ENCODE measurements around the gene DCAF4.
"Not testable (repeated sequence)": the region's sequence is repeated elsewhere in the genome, so short reads cannot be mapped to it uniquely, and the experiment has no call there.

DCAF4 gene

GRCh38 chr14:72945356-72946027 lies 19.2 kb downstream of the DCAF4 start:
- H3K27ac ChIP-seq (ENCODE audit: low read depth, low read length) = no peak overlapping the region
- no peaks in the 10 kb centered on the region for H3K9me3 ChIP-seq (ENCODE audit: control insufficient read depth in 5 of 5, low read length in 5 of 5)
- H3K36me3 ChIP-seq (ENCODE audit: control insufficient read depth in 5 of 5, insufficient read depth in 5 of 5, low read length in 5 of 5) = peaks cover 0 to 59% (median 52%) of the 10 kb centered on the region in 5 donors

GRCh38 chr14:72946491-72946890 lies 20.2 kb downstream of the DCAF4 start:
- no peaks in the 10 kb centered on the region for H3K9me3 ChIP-seq (ENCODE audit: control insufficient read depth in 5 of 5, low read length in 5 of 5)
- H3K4me3 ChIP-seq (ENCODE audit: low read depth in 1 of 5, low read length in 5 of 5) = no peak overlapping the region
- peaks cover 0 to 57% (median 48%) of the 10 kb centered on the region in 5 donors for H3K36me3 ChIP-seq (ENCODE audit: control insufficient read depth in 5 of 5, insufficient read depth in 5 of 5, low read length in 5 of 5)
- H3K4me1 ChIP-seq (ENCODE audit: control insufficient read depth in 5 of 5, insufficient read depth in 5 of 5, low read length in 5 of 5) = no peaks in the 10 kb centered on the region
- no peak overlapping the region for H3K27ac ChIP-seq (ENCODE audit: low read depth, low read length)
- H3K9ac ChIP-seq (ENCODE audit: low read length in 5 of 5) = no peak overlapping the region
- H3K27me3 ChIP-seq (ENCODE audit: control insufficient read depth in 5 of 5, insufficient read depth in 4 of 5, low read length in 5 of 5) = no peaks in the 10 kb centered on the region

More at GRCh38 chr14:72945356-72946027, 19.2 kb downstream of the DCAF4 start:
- Histone ChIP-seq H3K27me3 (ENCODE audit: control insufficient read depth in 5 of 5, insufficient read depth in 4 of 5, low read length in 5 of 5) (no peaks in the 10 kb centered on the region), H3K9ac (ENCODE audit: low read length in 5 of 5) (no peak overlapping the region), H3K4me1 (ENCODE audit: control insufficient read depth in 5 of 5, insufficient read depth in 5 of 5, low read length in 5 of 5) (no peaks in the 10 kb centered on the region), H3K4me3 (ENCODE audit: low read depth in 1 of 5, low read length in 5 of 5) (no peak overlapping the region)

- no peaks in the 10 kb centered on the region for H3K9me3 ChIP-seq (ENCODE audit: control insufficient read depth in 5 of 5, low read length in 5 of 5)
- no peaks in the 10 kb centered on the region for H3K27me3 ChIP-seq (ENCODE audit: control insufficient read depth in 5 of 5, insufficient read depth in 4 of 5, low read length in 5 of 5)
- peaks cover 0 to 55% (median 43%) of the 10 kb centered on the region in 5 donors for H3K36me3 ChIP-seq (ENCODE audit: control insufficient read depth in 5 of 5, insufficient read depth in 5 of 5, low read length in 5 of 5)
- no peaks in the 10 kb centered on the region for H3K4me1 ChIP-seq (ENCODE audit: control insufficient read depth in 5 of 5, insufficient read depth in 5 of 5, low read length in 5 of 5)
- no peak overlapping the region for H3K4me3 ChIP-seq (ENCODE audit: low read depth in 1 of 5, low read length in 5 of 5)
- no peak overlapping the region for H3K9ac ChIP-seq (ENCODE audit: low read length in 5 of 5)
- H3K27ac ChIP-seq (ENCODE audit: low read depth, low read length) = no peak overlapping the region
Measured at GRCh38 chr14:72947366-72948160, 21.3 kb downstream of the DCAF4 start.

GRCh38 chr14:72948481-72949138 lies 22.3 kb downstream of the DCAF4 start:
- Histone ChIP-seq H3K27me3 (ENCODE audit: control insufficient read depth in 5 of 5, insufficient read depth in 4 of 5, low read length in 5 of 5) (no peaks in the 10 kb centered on the region), H3K36me3 (ENCODE audit: control insufficient read depth in 5 of 5, insufficient read depth in 5 of 5, low read length in 5 of 5) (peaks cover 0 to 45% (median 33%) of the 10 kb centered on the region in 5 donors), H3K4me3 (ENCODE audit: low read depth in 1 of 5, low read length in 5 of 5) (no peak overlapping the region), H3K27ac (ENCODE audit: low read depth, low read length) (no peak overlapping the region), H3K9ac (ENCODE audit: low read length in 5 of 5) (no peak overlapping the region), H3K4me1 (ENCODE audit: control insufficient read depth in 5 of 5, insufficient read depth in 5 of 5, low read length in 5 of 5) (no peaks in the 10 kb centered on the region), H3K9me3 (ENCODE audit: control insufficient read depth in 5 of 5, low read length in 5 of 5) (no peaks in the 10 kb centered on the region)

GRCh38 chr14:72952171-72952570 lies 25.9 kb downstream of the DCAF4 start:
- Histone ChIP-seq H3K9me3 (ENCODE audit: control insufficient read depth in 5 of 5, low read length in 5 of 5) (no peaks in the 10 kb centered on the region), H3K4me3 (ENCODE audit: low read depth in 1 of 5, low read length in 5 of 5) (no peak overlapping the region), H3K9ac (ENCODE audit: low read length in 5 of 5) (no peak overlapping the region), H3K27me3 (ENCODE audit: control insufficient read depth in 5 of 5, insufficient read depth in 4 of 5, low read length in 5 of 5) (no peaks in the 10 kb centered on the region), H3K36me3 (ENCODE audit: control insufficient read depth in 5 of 5, insufficient read depth in 5 of 5, low read length in 5 of 5) (peaks cover under 1 to 42% (median 39%) of the 10 kb centered on the region in 5 donors), H3K27ac (ENCODE audit: low read depth, low read length) (no peak overlapping the region), H3K4me1 (ENCODE audit: control insufficient read depth in 5 of 5, insufficient read depth in 5 of 5, low read length in 5 of 5) (no peaks in the 10 kb centered on the region)

GRCh38 chr14:72956741-72957140 lies 30.5 kb downstream of the DCAF4 start:
- not testable (repeated sequence) for H3K27ac ChIP-seq (ENCODE audit: low read depth, low read length); H3K4me1 ChIP-seq (ENCODE audit: control insufficient read depth in 5 of 5, insufficient read depth in 5 of 5, low read length in 5 of 5); H3K9ac ChIP-seq (ENCODE audit: low read length in 5 of 5); H3K4me3 ChIP-seq (ENCODE audit: low read depth in 1 of 5, low read length in 5 of 5); H3K9me3 ChIP-seq (ENCODE audit: control insufficient read depth in 5 of 5, low read length in 5 of 5); H3K27me3 ChIP-seq (ENCODE audit: control insufficient read depth in 5 of 5, insufficient read depth in 4 of 5, low read length in 5 of 5)
- H3K36me3 ChIP-seq (ENCODE audit: control insufficient read depth in 5 of 5, insufficient read depth in 5 of 5, low read length in 5 of 5) = peaks cover 11 to 72% (median 59%) of the 10 kb centered on the region in 5 donors

GRCh38 chr14:72957213-72957612 lies 30.9 kb downstream of the DCAF4 start:
- Histone ChIP-seq H3K27me3 (ENCODE audit: control insufficient read depth in 5 of 5, insufficient read depth in 4 of 5, low read length in 5 of 5) (no peaks in the 10 kb centered on the region), H3K9ac (ENCODE audit: low read length in 5 of 5) (no peak overlapping the region), H3K27ac (ENCODE audit: low read depth, low read length) (no peak overlapping the region), H3K9me3 (ENCODE audit: control insufficient read depth in 5 of 5, low read length in 5 of 5) (no peaks in the 10 kb centered on the region), H3K4me1 (ENCODE audit: control insufficient read depth in 5 of 5, insufficient read depth in 5 of 5, low read length in 5 of 5) (no peaks in the 10 kb centered on the region), H3K4me3 (ENCODE audit: low read depth in 1 of 5, low read length in 5 of 5) (no peak overlapping the region), H3K36me3 (ENCODE audit: control insufficient read depth in 5 of 5, insufficient read depth in 5 of 5, low read length in 5 of 5) (peaks cover 11 to 69% (median 56%) of the 10 kb centered on the region in 5 donors)

GRCh38 chr14:72958548-72958947 lies 32.3 kb downstream of the DCAF4 start:
- H3K9ac ChIP-seq (ENCODE audit: low read length in 5 of 5) = no peak overlapping the region
- no peaks in the 10 kb centered on the region for H3K27me3 ChIP-seq (ENCODE audit: control insufficient read depth in 5 of 5, insufficient read depth in 4 of 5, low read length in 5 of 5)
- H3K36me3 ChIP-seq (ENCODE audit: control insufficient read depth in 5 of 5, insufficient read depth in 5 of 5, low read length in 5 of 5) = peaks cover 11 to 67% (median 54%) of the 10 kb centered on the region in 5 donors
- H3K9me3 ChIP-seq (ENCODE audit: control insufficient read depth in 5 of 5, low read length in 5 of 5) = no peaks in the 10 kb centered on the region
- no peak overlapping the region for H3K4me3 ChIP-seq (ENCODE audit: low read depth in 1 of 5, low read length in 5 of 5)
- no peak overlapping the region for H3K27ac ChIP-seq (ENCODE audit: low read depth, low read length)
- H3K4me1 ChIP-seq (ENCODE audit: control insufficient read depth in 5 of 5, insufficient read depth in 5 of 5, low read length in 5 of 5) = no peaks in the 10 kb centered on the region

GRCh38 chr14:72961016-72961415 lies 34.8 kb downstream of the DCAF4 start:
- H3K36me3 ChIP-seq (ENCODE audit: control insufficient read depth in 5 of 5, insufficient read depth in 5 of 5, low read length in 5 of 5) = peaks cover 11 to 52% (median 40%) of the 10 kb centered on the region in 5 donors
- H3K27ac ChIP-seq (ENCODE audit: low read depth, low read length); H3K4me1 ChIP-seq (ENCODE audit: control insufficient read depth in 5 of 5, insufficient read depth in 5 of 5, low read length in 5 of 5); H3K9me3 ChIP-seq (ENCODE audit: control insufficient read depth in 5 of 5, low read length in 5 of 5); H3K27me3 ChIP-seq (ENCODE audit: control insufficient read depth in 5 of 5, insufficient read depth in 4 of 5, low read length in 5 of 5); H3K9ac ChIP-seq (ENCODE audit: low read length in 5 of 5); H3K4me3 ChIP-seq (ENCODE audit: low read depth in 1 of 5, low read length in 5 of 5): not testable (repeated sequence)
